GM18505 (cell line): ENCODE results near the gene MC3R.
"Not testable (repeated sequence)": the region's sequence is repeated elsewhere in the genome, so short reads cannot be mapped to it uniquely, and the experiment has no call there.

Experiments
- ATAC-seq: cut with Tn5 transposase; IDR thresholded peaks from one replicate; pipeline ENCODE4 v1.9.1; 2021; ENCODE audit not compliant: unreplicated experiment
- POLR2A ChIP-seq: IDR thresholded peaks from 4 replicates; pipeline ENCODE4 v1.6.1; 2011; ENCODE audit warnings: borderline replicate concordance; ENCODE audit not compliant: insufficient read depth, insufficient read length; ENCODE audit errors: extremely low read depth

The MC3R gene

DNA sequence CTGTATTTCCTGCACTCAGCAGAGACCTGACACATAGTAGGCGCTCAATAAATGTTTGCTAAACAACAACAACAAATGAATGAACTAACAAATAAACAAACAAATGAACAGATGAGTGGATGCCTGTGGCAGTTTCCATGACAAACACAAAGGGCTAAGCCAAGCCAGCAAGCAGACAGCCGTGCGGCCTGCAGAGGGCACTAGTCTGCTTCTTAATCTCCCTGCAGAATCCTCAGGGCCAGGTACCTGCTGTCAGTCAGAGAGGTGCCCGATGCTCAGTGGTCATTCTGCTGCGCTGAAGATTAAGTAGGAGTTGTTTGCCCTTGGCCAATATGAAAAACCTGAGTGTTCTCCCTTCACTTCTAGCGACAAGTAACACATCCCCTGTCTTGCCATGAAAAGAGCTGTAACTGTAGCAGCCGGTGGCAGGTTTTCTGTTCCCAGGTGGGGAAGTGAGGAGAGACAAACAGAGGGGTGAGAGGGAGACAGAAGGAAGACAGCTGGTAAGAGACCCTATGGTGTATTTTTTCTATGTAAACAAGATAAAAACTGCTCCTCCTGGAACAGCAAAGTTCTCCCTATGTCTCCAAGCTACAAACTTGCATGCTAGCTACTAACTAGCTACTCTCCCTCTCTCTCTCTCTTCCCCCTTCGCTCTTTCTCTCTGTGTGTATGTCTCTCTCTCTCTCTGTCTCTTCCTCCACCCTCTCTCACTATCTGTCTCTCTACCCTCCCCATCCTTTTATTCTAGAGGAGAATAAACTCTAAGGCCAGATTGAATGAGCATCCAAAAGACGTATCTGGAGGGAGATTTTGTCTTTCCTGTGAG is at the start of gene MC3R:
TSS of gene MC3R (plus strand) at position 779 of the 829 bp plus-strand sequence. CDS start 112 bp downstream, outside the sequence.
- no peak for TF ChIP-seq POLR2A
- ATAC-seq: peak; percentile 73

DNA sequence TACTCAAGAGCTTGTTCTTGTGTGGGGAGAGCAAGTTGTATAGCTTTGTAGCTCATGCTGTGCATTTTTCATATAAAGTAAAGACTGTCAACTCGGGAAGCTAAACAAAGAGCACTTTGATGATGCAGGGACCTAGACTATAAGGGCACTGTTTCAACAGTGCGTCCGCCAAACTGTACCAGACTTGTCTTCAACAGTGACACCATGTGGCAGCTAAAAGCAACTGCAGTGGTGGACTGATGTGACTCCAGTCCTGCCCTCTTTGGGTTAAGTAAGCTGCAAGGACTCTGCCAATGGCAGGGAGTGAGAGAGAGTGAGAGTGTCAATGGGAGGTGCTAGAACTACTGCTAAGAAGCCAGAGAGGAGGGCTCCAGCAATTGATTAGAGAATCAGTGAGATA is 48.1 kb upstream of the MC3R start:
- no peak for TF ChIP-seq POLR2A
- ATAC-seq: no peak

GRCh38 chr20:56202493-56203077 is 45.9 kb upstream of the MC3R start:
- no peak for TF ChIP-seq POLR2A
- no peak for ATAC-seq

GRCh38 chr20:56204206-56204605 is 44.3 kb upstream of the MC3R start:
- no peak for ATAC-seq
- TF ChIP-seq POLR2A: no peak

- TF ChIP-seq POLR2A: no peak
- no peak for ATAC-seq
Observed at GRCh38 chr20:56205346-56205745, 43.2 kb upstream of the MC3R start.

GRCh38 chr20:56207656-56208055 is 40.9 kb upstream of the MC3R start:
- ATAC-seq: no peak
- no peak for TF ChIP-seq POLR2A

- TF ChIP-seq POLR2A: no peak
- no peak for ATAC-seq
Observed at GRCh38 chr20:56208121-56208520, 40.4 kb upstream of the MC3R start.

DNA sequence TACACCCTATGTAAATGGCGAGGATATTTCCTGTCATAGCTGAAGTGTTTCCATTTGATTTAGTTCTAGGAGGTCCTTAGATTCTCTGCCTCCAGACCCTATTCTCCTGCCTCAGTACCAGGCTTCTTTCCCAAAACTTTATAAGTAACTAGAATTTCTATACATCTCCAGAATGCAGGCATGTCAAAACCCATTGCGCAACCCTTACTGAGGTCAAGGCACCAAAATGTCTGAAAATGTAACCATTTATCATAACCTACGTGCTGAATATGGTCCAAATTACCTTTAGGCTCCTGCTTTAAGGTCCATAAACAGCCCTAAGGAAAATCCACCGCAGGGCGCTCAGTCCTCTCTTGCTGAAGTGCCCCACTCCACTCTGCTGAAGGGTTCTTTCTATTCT is 37.5 kb upstream of the MC3R start:
- TF ChIP-seq POLR2A: no peak
- no peak for ATAC-seq

DNA sequence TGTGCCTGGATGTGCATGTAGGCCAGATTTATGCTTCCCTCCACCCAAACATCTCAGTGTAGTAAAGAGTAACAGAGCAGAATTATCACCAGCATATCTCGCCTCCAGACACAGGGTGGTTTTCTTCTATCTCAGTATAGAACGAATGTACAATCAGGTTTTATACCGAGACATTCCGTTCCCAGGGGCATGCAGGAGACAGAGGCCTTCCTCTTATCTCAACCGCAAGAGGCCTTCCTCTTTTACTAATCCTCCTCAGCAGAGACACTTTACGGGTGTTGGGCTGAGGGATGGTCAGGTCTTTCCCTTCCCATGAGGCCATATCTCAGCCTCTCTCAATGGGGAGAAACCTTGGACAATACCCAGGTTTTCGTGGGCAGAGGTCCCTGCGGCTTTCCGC is 36.4 kb upstream of the MC3R start:
- no peak for TF ChIP-seq POLR2A

GRCh38 chr20:56213321-56213720 is 35.2 kb upstream of the MC3R start:
- TF ChIP-seq POLR2A: no peak
- ATAC-seq: no peak

More for the DNA sequence above, 36.4 kb upstream of the MC3R start:
- no peak for ATAC-seq

DNA sequence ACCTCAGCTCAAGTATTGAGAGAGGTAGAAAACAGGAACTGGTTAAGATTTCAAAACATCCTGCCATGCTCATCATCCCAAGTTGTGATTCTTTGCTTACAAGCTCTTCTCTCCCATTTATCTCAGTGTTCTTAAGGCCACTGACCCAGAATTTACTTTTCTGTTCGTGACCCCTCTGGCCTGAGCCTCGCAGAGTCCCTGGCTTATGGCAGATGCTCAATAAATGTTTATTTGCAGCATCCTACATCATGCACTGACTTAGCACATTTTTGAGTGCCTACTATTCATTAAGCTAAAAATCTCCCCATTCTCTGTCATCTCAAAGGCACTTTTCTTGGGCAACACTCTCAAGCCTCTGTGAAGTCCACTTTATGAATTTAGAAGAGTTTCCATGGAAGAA is 33.4 kb upstream of the MC3R start:
- ATAC-seq: no peak
- TF ChIP-seq POLR2A: no peak

- no peak for TF ChIP-seq POLR2A
- ATAC-seq: no peak
Observed at GRCh38 chr20:56217829-56218228, 30.7 kb upstream of the MC3R start.

DNA sequence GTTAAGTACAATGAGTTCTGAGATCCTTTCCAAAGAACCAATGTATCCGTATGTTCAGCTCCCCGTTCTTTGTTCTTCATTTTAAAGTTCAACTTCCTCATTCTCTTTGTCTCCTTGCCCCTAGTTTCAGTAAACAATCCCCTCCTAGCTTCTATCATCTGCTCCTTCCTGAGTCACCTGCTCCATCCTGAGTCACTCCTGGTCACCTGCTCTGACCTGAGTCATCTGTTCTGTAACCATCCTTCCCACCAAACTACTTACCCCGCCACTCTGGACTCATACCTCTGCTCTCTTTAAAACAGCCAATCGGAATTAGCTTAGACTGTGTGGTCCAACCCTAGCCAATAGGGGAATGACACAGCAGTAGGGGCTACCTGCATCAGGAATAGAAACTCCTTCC is 27.3 kb upstream of the MC3R start:
- ATAC-seq: not testable (repeated sequence)

DNA sequence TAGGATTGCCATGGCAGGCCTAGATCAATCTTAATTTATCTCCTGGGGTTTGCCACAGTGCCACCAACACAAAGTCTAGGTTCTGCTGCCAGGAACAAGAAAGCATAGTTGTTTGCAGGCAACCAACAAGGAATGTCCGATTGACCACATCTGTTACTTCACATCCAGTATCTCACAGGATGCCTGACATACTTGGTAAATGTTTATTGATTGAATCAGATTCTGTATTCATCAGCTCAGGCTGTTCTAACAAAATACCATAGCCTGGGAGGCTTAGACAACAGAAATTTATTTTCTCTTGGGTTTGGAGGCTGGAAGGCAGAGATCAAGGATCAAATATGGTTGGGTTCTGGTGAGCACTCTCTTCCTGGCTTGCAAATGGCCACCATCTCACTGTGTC is 26.3 kb upstream of the MC3R start:
- TF ChIP-seq POLR2A: no peak
- no peak for ATAC-seq
